Body of pancreas (tissue), 4 donors: Measurements from ENCODE around the gene NAA20. TPM values are rescaled to one million over a fixed set of nuclear protein-coding genes. Genes with fewer than 3 reads are reported as not detected.

Experiments used
- ATAC-seq: fragments of 150-250 bp; one replicate; pipeline ENCODE4 v1.9.1; 2016
- DNase-seq, 4 donors: peaks; one replicate each; pipeline ENCODE4 v3.0.0-alpha.2; 2019
- H3K27ac ChIP-seq, 4 donors: fragments of 200-600 bp; sonication (generic); 1 replicate in 3 of 4; 2 replicates in 1 of 4; pipeline versions ENCODE4 v1.5.1 to v1.6.1; 2016 to 2019; ENCODE audit warnings: mild to moderate bottlenecking in 1 of 4, mixed read lengths in 1 of 4, moderate library complexity in 1 of 4
- H3K27me3 ChIP-seq, 2 donors: fragments of 200-600 bp; sonication (generic); one replicate each; pipeline ENCODE4 v1.6.0; 2016; ENCODE audit warnings: mild to moderate bottlenecking in 1 of 2
- H3K36me3 ChIP-seq, 2 donors: fragments of 200-600 bp; sonication (generic); replicated peaks in 1 of 2; 2 replicates each; pipeline ENCODE4 v1.5.1; 2016; ENCODE audit warnings: low read depth in 2 of 2; ENCODE audit not compliant: insufficient read depth in 1 of 2
- H3K4me1 ChIP-seq: fragments of 200-600 bp; sonication (generic); one replicate; pipeline ENCODE4 v1.6.0; 2016
- H3K4me3 ChIP-seq, 2 donors: fragments of 200-600 bp; sonication (generic); 1 replicate in 1 of 2; 2 replicates in 1 of 2; pipeline ENCODE4 v1.5.1; 2016 to 2019
- H3K9me3 ChIP-seq, 3 donors: fragments of 200-600 bp; sonication (generic); 1 replicate in 2 of 3; 2 replicates in 1 of 3; pipeline ENCODE4 v1.5.1; 2016
- POLR2A ChIP-seq, 3 donors: fragments of 450-650 bp; IDR thresholded peaks; one replicate each; pipeline ENCODE4 v1.6.1; 2016; ENCODE audit warnings: antibody characterized with exemption in 3 of 3, mild to moderate bottlenecking in 2 of 3
- WGBS, 2 donors: methylation state at CpG; one replicate each; pipeline ENCODE4 v1.1.5; 2017; 5-methylcytosine and 5-hydroxymethylcytosine counted together
- intact Hi-C: fragments of 100-400 bp; cut with DNase I; formaldehyde crosslinking; loops from one replicate; pipeline ENCODE4 v1.15.1; 2023
- total RNA-seq, 2 donors: library from RNA; depleted of rRNA; stranded (reverse); fragments of >200 nt; gene quantifications; one replicate each; pipeline ENCODE4 v1.1.0, GENCODE V29; 2016
- TF ChIP-seq, protein P1 (sequence below), 7 experiments: fragments of 450-650 bp in 4 of 7; fragments of 200-600 bp in 3 of 7; sonication (generic) in 3 of 7; IDR thresholded peaks; one replicate each; pipeline ENCODE4 v1.5.1; 2016 to 2019; ENCODE audit warnings: antibody characterized with exemption in 7 of 7

NAA20 gene
- total RNA-seq, 2 donors from 2014 or later = 19.2 to 23.4 TPM

DNA sequence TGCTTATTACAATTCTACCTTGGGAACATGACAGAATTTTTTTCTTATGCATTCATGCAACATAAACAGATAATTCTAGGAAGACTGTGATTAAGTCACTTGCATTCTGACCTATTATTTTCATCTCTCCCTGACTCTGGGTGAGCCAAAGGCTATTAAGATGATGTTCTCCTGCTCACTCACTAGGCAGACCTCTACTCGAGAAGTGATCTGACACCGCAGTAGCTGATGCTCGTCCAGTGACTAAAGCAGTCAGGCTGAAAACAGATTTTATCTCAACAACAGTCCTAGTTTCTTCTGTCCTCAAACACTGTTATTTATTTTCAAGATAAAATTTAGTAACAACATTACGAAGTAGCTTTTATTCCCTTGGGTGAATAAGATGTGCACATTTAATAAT, 17.3 kb downstream of the NAA20 start:
- WGBS, 2 donors = 76 to 86% methylated on average over 4 of the region's 4 CpGs
- no peak for ATAC-seq

DNA sequence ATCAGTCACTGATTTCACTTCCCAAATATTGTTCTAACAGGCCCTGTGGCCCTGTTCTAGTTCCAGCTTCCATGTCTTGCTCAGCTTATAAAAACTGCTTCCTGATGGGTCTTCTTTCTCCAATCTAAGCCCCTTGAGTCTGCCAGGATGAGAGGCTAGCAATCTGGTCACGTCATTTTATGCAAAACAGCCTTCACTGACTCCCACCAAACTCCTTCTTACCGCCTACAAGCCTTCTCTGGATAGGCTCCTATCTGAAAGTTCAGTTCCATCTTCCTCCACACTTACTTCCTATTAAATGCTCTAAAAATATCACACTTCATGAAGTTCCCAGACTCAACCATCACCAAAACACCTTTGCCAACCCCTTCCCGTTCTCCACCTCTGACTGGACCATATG, 19.6 kb downstream of the NAA20 start:
- peaks cover 0 to 64% of the 10 kb centered on the region in 2 donors for H3K36me3 ChIP-seq
- intact Hi-C loops = no loop called here
- 88 to 91% methylated on average over 3 of the region's 3 CpGs for WGBS, 2 donors

More for the DNA sequence above, 17.3 kb downstream of the NAA20 start:
- intact Hi-C loops = no loop called here
- no peak for TF ChIP-seq POLR2A (IDR thresholded peaks at IDR 0.05)
- TF ChIP-seq, protein P1, sequence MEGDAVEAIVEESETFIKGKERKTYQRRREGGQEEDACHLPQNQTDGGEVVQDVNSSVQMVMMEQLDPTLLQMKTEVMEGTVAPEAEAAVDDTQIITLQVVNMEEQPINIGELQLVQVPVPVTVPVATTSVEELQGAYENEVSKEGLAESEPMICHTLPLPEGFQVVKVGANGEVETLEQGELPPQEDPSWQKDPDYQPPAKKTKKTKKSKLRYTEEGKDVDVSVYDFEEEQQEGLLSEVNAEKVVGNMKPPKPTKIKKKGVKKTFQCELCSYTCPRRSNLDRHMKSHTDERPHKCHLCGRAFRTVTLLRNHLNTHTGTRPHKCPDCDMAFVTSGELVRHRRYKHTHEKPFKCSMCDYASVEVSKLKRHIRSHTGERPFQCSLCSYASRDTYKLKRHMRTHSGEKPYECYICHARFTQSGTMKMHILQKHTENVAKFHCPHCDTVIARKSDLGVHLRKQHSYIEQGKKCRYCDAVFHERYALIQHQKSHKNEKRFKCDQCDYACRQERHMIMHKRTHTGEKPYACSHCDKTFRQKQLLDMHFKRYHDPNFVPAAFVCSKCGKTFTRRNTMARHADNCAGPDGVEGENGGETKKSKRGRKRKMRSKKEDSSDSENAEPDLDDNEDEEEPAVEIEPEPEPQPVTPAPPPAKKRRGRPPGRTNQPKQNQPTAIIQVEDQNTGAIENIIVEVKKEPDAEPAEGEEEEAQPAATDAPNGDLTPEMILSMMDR (IDR thresholded peaks at IDR 0.05) = no peak
- Histone ChIP-seq H3K36me3 (peaks cover 0 to 55% of the 10 kb centered on the region in 2 donors), H3K27me3 (no peaks in the 10 kb centered on the region), H3K4me1 (peaks cover 3% of the 10 kb centered on the region), H3K27ac (no peak overlapping the region), H3K4me3 (no peak overlapping the region), H3K9me3 (no peaks in the 10 kb centered on the region)
- DNase-seq = no peak

DNA sequence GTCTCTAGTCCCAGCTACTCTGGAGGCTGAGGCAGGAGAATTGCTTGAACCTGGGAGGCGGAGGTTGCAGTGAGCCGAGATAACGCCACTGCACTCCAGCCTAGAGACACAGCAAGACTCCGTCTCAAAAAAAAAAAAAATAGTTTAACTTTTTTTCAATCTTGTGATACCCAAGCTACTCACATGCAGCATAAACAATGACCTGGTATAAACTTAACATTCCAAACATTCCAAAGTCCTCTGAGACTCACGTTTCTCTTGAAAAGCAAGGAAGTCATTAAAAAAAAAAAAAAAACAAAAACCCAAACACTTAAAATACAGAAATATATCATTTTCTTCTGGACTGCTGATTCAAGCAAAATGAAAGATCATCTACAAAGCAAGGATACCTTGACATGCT, 20.8 kb downstream of the NAA20 start:
- no peak overlapping the region for H3K27ac ChIP-seq
- H3K36me3 ChIP-seq = peaks cover 1 to 62% of the 10 kb centered on the region in 2 donors
- TF ChIP-seq, protein P1 (IDR thresholded peaks at IDR 0.05) = no peak
- no peak for TF ChIP-seq POLR2A (IDR thresholded peaks at IDR 0.05)
- H3K27me3 ChIP-seq = no peaks in the 10 kb centered on the region
- DNase-seq = no peak
- no peak for ATAC-seq
- 59 to 63% methylated on average over 5 of the region's 5 CpGs for WGBS, 2 donors
- H3K4me1 ChIP-seq = peaks cover 3% of the 10 kb centered on the region
- no peaks in the 10 kb centered on the region for H3K9me3 ChIP-seq
- H3K4me3 ChIP-seq = no peak overlapping the region
- intact Hi-C loops = no loop called here

More for the DNA sequence above, 19.6 kb downstream of the NAA20 start:
- H3K27ac ChIP-seq = no peak overlapping the region
- TF ChIP-seq, protein P1 (IDR thresholded peaks at IDR 0.05) = no peak
- no peak for TF ChIP-seq POLR2A (IDR thresholded peaks at IDR 0.05)
- DNase-seq (no peak), ATAC-seq (no peak)
- H3K9me3 ChIP-seq = no peaks in the 10 kb centered on the region
- H3K4me3 ChIP-seq = no peak overlapping the region
- H3K27me3 ChIP-seq = no peaks in the 10 kb centered on the region
- peaks cover 3% of the 10 kb centered on the region for H3K4me1 ChIP-seq

DNA sequence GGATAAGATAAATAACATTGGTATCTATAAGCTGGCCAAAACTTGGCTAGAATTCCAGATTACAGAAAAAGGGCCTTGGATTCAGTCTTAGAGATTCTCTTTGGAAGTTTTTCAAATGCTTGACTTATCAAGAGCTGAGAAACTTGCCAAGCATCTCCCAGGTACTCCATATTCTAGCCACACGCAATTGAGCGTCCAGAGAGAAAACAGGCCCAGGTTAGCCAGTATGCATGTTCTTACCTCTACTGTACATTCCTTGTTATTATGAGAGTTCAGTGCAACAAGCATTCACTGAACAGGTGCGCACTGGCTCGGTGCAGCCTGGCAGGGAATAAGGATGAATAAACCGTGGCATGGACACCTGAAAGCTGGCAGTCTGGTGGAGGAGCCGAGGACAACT, 21.4 kb downstream of the NAA20 start:
- intact Hi-C loops = no loop called here
- peaks cover 3% of the 10 kb centered on the region for H3K4me1 ChIP-seq
- H3K9me3 ChIP-seq = no peaks in the 10 kb centered on the region
- DNase-seq (no peak), ATAC-seq (no peak)
- H3K36me3 ChIP-seq = peaks cover 7 to 60% of the 10 kb centered on the region in 2 donors
- TF ChIP-seq POLR2A (IDR thresholded peaks at IDR 0.05) = no peak
- TF ChIP-seq, protein P1 (IDR thresholded peaks at IDR 0.05) = no peak
- H3K4me3 ChIP-seq = no peak overlapping the region
- no peak overlapping the region for H3K27ac ChIP-seq
- H3K27me3 ChIP-seq = no peaks in the 10 kb centered on the region
- 80 to 91% methylated on average over 6 of the region's 6 CpGs for WGBS, 2 donors

DNA sequence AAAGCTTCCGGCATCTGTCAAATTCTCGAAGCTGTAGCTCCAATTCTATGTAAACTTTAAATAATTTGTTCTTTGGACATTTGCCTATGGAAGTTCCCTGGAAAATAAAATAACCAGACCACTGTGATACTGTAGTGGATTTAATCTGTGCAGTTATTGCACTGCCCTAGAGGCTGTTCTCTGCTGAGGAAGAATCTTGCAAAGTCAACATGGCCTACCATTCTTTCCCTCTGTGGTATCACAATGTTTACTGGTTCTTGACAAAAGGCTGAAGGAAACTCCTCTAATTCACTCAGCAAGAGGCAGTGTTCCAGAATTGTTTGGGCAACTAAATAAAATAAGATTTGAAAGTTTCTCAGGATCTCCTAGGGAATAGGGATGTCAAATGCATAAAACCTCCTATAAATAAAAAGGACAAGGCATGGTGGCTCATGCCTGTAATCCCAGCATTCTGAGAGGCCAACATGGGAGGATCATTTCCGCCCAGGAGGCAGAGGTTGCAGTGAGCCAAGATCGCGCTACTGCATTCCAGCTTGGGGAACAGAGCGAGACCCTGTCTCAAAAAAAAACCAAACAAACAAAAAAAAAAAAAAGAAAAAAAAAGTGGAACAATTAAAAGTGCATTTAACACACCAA, 22.7 kb downstream of the NAA20 start:
- Histone ChIP-seq H3K4me1 (peaks cover 3% of the 10 kb centered on the region), H3K36me3 (peaks cover 8 to 58% of the 10 kb centered on the region in 2 donors), H3K27me3 (no peaks in the 10 kb centered on the region), H3K4me3 (no peak overlapping the region), H3K9me3 (no peaks in the 10 kb centered on the region), H3K27ac (no peak overlapping the region)
- 86 to 92% methylated on average over 6 of the region's 6 CpGs for WGBS, 2 donors
- ATAC-seq (no peak), DNase-seq (no peak)
- TF ChIP-seq, protein P1 (IDR thresholded peaks at IDR 0.05) = no peak
- no peak for TF ChIP-seq POLR2A (IDR thresholded peaks at IDR 0.05)
- intact Hi-C loops = no loop called here
